Motor neuron (in vitro differentiated cells): Measurements from ENCODE around the gene KRT3. TPM values are rescaled to one million over a fixed set of nuclear protein-coding genes. Genes with fewer than 3 reads are reported as not detected.

Source experiments
- ATAC-seq, 8 experiments: fragments of 200-7000 bp; cut with Tn5 transposase; replicated peaks in 6 of 8; 2 replicates each; pipeline ENCODE4 v1.8.0; 2021; ENCODE audit warnings: mild to moderate bottlenecking in 8 of 8, moderate library complexity in 8 of 8
- H3K27ac ChIP-seq, 2 donors: fragments of 250-450 bp; sonication (Bioruptor Pico); 2 replicates each; pipeline ENCODE4 v1.9.0; 2021; ENCODE audit warnings: antibody characterized with exemption in 2 of 2, mild to moderate bottlenecking in 2 of 2, moderate library complexity in 1 of 2
- H3K4me1 ChIP-seq, 2 donors: fragments of 250-450 bp; sonication (Bioruptor Pico); replicated peaks in 1 of 2; 2 replicates each; pipeline ENCODE4 v1.6.1; 2021; ENCODE audit warnings: antibody characterized with exemption in 2 of 2, mild to moderate bottlenecking in 2 of 2, moderate library complexity in 1 of 2
- H3K4me3 ChIP-seq, 5 donors: fragments of 250-450 bp; sonication (Bioruptor Pico); 2 replicates each; pipeline ENCODE4 v1.9.0; 2021; ENCODE audit warnings: antibody characterized with exemption in 5 of 5, mild to moderate bottlenecking in 5 of 5, moderate library complexity in 4 of 5
- WGBS, 10 experiments: fragments of 450-650 bp; shearing (Covaris generic); methylation state at CpG; one replicate each; pipeline ENCODE4 v1.0.0; 2022; 5-methylcytosine and 5-hydroxymethylcytosine counted together
- in situ Hi-C, 9 experiments: fragments of 400-800 bp; cut with MboI; loops; one replicate each; pipeline ENCODE4 v1.15.0; 2021; ENCODE audit warnings: low sequenced_read_pairs in 9 of 9, low pct_unique_long_range_greater_than_20kb in 2 of 9; ENCODE audit not compliant: unreplicated experiment in 9 of 9
- total RNA-seq, 8 experiments: library from RNA; unstranded; fragments of 300-600 nt; gene quantifications; 2 replicates each; pipeline versions ENCODE4 v1.2.3 to v1.2.4, GENCODE V29; 2022

The KRT3 gene
- total RNA-seq, 8 experiments from 2014 or later, result 0.24 to 0.66 (median 0.25) TPM; not detected in 4

- Histone ChIP-seq H3K4me3 (no peak overlapping the region), H3K4me1 (no peaks in the 10 kb centered on the region), H3K27ac (no peak overlapping the region)
- in situ Hi-C loops, result no loop called here
- no peak for ATAC-seq
- 25 to 80% (median 60%) methylated on average over 1 to 3 of the region's 3 CpGs; no CpG with 5 or more reads in 4 of the 10 experiments for WGBS, 10 experiments
Observed at GRCh38 chr12:52772772-52773171, 23.1 kb downstream of the KRT3 start.

- ATAC-seq, result no peak
- in situ Hi-C loops, result no loop called here
- WGBS, 10 experiments, result 30 to 80% (median 64%) methylated on average over 2 to 3 of the region's 4 CpGs; no CpG with 5 or more reads in 4 of the 10 experiments
- Histone ChIP-seq H3K27ac (no peak overlapping the region), H3K4me1 (no peaks in the 10 kb centered on the region), H3K4me3 (no peak overlapping the region)
Observed at GRCh38 chr12:52772188-52772587, 23.7 kb downstream of the KRT3 start.

- no peak overlapping the region for H3K4me3 ChIP-seq
- no peaks in the 10 kb centered on the region for H3K4me1 ChIP-seq
- WGBS, 10 experiments, result 6 to 100% (median 60%) methylated on average over 1 to 3 of the region's 4 CpGs; no CpG with 5 or more reads in 4 of the 10 experiments
- H3K27ac ChIP-seq, result no peak overlapping the region
- no peak for ATAC-seq
- in situ Hi-C loops, result no loop called here
Observed at GRCh38 chr12:52771505-52771904, 24.4 kb downstream of the KRT3 start.

- in situ Hi-C loops, result no loop called here
- WGBS, 10 experiments, result 24 to 100% (median 61%) methylated on average over 1 to 6 of the region's 6 CpGs; no CpG with 5 or more reads in 2 of the 10 experiments
- Histone ChIP-seq H3K4me3 (no peak overlapping the region), H3K4me1 (no peaks in the 10 kb centered on the region), H3K27ac (no peak overlapping the region)
- no peak for ATAC-seq
Observed at GRCh38 chr12:52771088-52771487, 24.8 kb downstream of the KRT3 start.

GRCh38 chr12:52769946-52770345 is 26.0 kb downstream of the KRT3 start:
- in situ Hi-C loops, result no loop called here
- no peaks in the 10 kb centered on the region for H3K4me1 ChIP-seq
- no peak overlapping the region for H3K4me3 ChIP-seq
- no peak overlapping the region for H3K27ac ChIP-seq
- no peak for ATAC-seq

GRCh38 chr12:52769354-52769753 is 26.6 kb downstream of the KRT3 start:
- Histone ChIP-seq H3K27ac (no peak overlapping the region), H3K4me3 (no peak overlapping the region), H3K4me1 (no peaks in the 10 kb centered on the region)
- no peak for ATAC-seq
- WGBS, 10 experiments, result 0 to 100% (median 50%) methylated on average over 1 to 2 of the region's 3 CpGs; no CpG with 5 or more reads in 3 of the 10 experiments
- in situ Hi-C loops, result no loop called here

- in situ Hi-C loops, result no loop called here
- Histone ChIP-seq H3K4me1 (no peaks in the 10 kb centered on the region), H3K4me3 (no peak overlapping the region), H3K27ac (no peak overlapping the region)
- ATAC-seq, result no peak
- WGBS, 10 experiments, result 57 to 90% (median 61%) methylated on average over 1 to 6 of the region's 10 CpGs; no CpG with 5 or more reads in 5 of the 10 experiments
Observed at GRCh38 chr12:52768479-52769200, 27.3 kb downstream of the KRT3 start.

GRCh38 chr12:52767427-52767826 is 28.5 kb downstream of the KRT3 start:
- Histone ChIP-seq H3K4me3 (no peak overlapping the region), H3K27ac (no peak overlapping the region), H3K4me1 (no peaks in the 10 kb centered on the region)
- ATAC-seq, result no peak
- WGBS, 10 experiments, result 0 to 27% (median 0%) methylated on average over 1 to 3 of the region's 3 CpGs; no CpG with 5 or more reads in 1 of the 10 experiments
- in situ Hi-C loops, result no loop called here

GRCh38 chr12:52767020-52767379 is 28.9 kb downstream of the KRT3 start:
- no peak overlapping the region for H3K27ac ChIP-seq
- no peaks in the 10 kb centered on the region for H3K4me1 ChIP-seq
- in situ Hi-C loops, result no loop called here
- WGBS, 10 experiments, result 0 to 100% (median 47%) methylated on average over 1 of the region's 1 CpG; no CpG with 5 or more reads in 4 of the 10 experiments
- ATAC-seq, result no peak
- no peak overlapping the region for H3K4me3 ChIP-seq

- 14 to 100% (median 57%) methylated on average over 1 to 4 of the region's 5 CpGs; no CpG with 5 or more reads in 2 of the 10 experiments for WGBS, 10 experiments
- in situ Hi-C loops, result no loop called here
- H3K27ac ChIP-seq, result no peak overlapping the region
- ATAC-seq, result no peak
- H3K4me1 ChIP-seq, result no peaks in the 10 kb centered on the region
- H3K4me3 ChIP-seq, result no peak overlapping the region
Observed at GRCh38 chr12:52766351-52767019, 29.4 kb downstream of the KRT3 start.

- no peaks in the 10 kb centered on the region for H3K4me1 ChIP-seq
- H3K4me3 ChIP-seq, result no peak overlapping the region
- in situ Hi-C loops, result no loop called here
- WGBS, 10 experiments, result 0% methylated on average over 1 of the region's 1 CpG; no CpG with 5 or more reads in 7 of the 10 experiments
- no peak overlapping the region for H3K27ac ChIP-seq
- no peak for ATAC-seq
Observed at GRCh38 chr12:52765702-52766101, 30.2 kb downstream of the KRT3 start.

- no peaks in the 10 kb centered on the region for H3K4me1 ChIP-seq
- H3K4me3 ChIP-seq, result no peak overlapping the region
- no peak for ATAC-seq
- in situ Hi-C loops, result no loop called here
- H3K27ac ChIP-seq, result no peak overlapping the region
- 0 to 83% (median 35%) methylated on average over 1 to 2 of the region's 2 CpGs; no CpG with 5 or more reads in 2 of the 10 experiments for WGBS, 10 experiments
Observed at GRCh38 chr12:52763991-52764390, 31.9 kb downstream of the KRT3 start.

GRCh38 chr12:52763036-52763659 is 32.8 kb downstream of the KRT3 start:
- Histone ChIP-seq H3K4me3 (no peak overlapping the region), H3K4me1 (no peaks in the 10 kb centered on the region), H3K27ac (no peak overlapping the region)
- no peak for ATAC-seq
- in situ Hi-C loops, result no loop called here
- WGBS, 10 experiments, result 33 to 75% (median 60%) methylated on average over 1 to 5 of the region's 9 CpGs; no CpG with 5 or more reads in 3 of the 10 experiments
